B cell (primary cell): ENCODE measurements around the gene COL26A1. TPM values are rescaled to one million over a fixed set of nuclear protein-coding genes. Genes with fewer than 3 reads are reported as not detected.

ENCODE experiments used
- ATAC-seq: fragments of 200-7000 bp; cut with Tn5 transposase; one replicate; pipeline ENCODE4 v1.10.0; 2021; ENCODE audit warnings: low read depth, mild to moderate bottlenecking, moderate number of reproducible peaks, moderate library complexity
- CTCF ChIA-PET: fragments of 350-600 bp; sonication (Branson Sonifier 250); formaldehyde crosslinking; loops from one replicate; lab custom pipeline; 2021; ENCODE audit warnings: antibody characterized with exemption, inconsistent platforms; lab: Charles Lee
- POLR2A ChIA-PET: fragments of 350-600 bp; sonication (Branson Sonifier 250); formaldehyde crosslinking; loops from one replicate; lab custom pipeline; 2021; ENCODE audit warnings: antibody characterized with exemption; lab: Charles Lee
- DNase-seq: peaks from one replicate; pipeline ENCODE4 v3.0.0; 2013
- H2AFZ ChIP-seq: 2 replicates; pipeline ENCODE4 v1.6.1; 2012; ENCODE audit warnings: mild to moderate bottlenecking, low read depth, low read length; ENCODE audit not compliant: insufficient read depth, poor library complexity, severe bottlenecking
- H3K27ac ChIP-seq, 2 donors: 1 replicate in 1 of 2; 2 replicates in 1 of 2; pipeline ENCODE4 v1.5.1; 2012 to 2013; ENCODE audit warnings: low read length in 2 of 2, mild to moderate bottlenecking in 2 of 2, moderate library complexity in 1 of 2
- H3K27me3 ChIP-seq, 4 experiments: fragments of 200-600 bp in 1 of 4; sonication (generic) in 1 of 4; replicated peaks in 1 of 4; 1 replicate in 2 of 4; 2 replicates in 2 of 4; pipeline versions ENCODE4 v1.6.1 to v1.7.0; 2013 to 2016; ENCODE audit warnings: low read length in 3 of 4, mild to moderate bottlenecking in 2 of 4, mixed read lengths in 1 of 4, moderate library complexity in 1 of 4; ENCODE audit not compliant: insufficient read depth in 4 of 4, control insufficient read depth in 3 of 4; ENCODE audit errors: control extremely low read depth in 1 of 4
- H3K36me3 ChIP-seq, 2 experiments: replicated peaks in 1 of 2; 1 replicate in 1 of 2; 2 replicates in 1 of 2; pipeline versions ENCODE4 v1.6.1 to v1.7.1; 2013; ENCODE audit warnings: low read length in 1 of 2; ENCODE audit not compliant: insufficient read depth in 2 of 2, control insufficient read depth in 1 of 2; ENCODE audit errors: control extremely low read depth in 1 of 2, extremely low read depth in 1 of 2
- H3K4me1 ChIP-seq, 2 donors: fragments of 200-600 bp in 1 of 2; sonication (generic) in 1 of 2; 1 replicate in 1 of 2; 2 replicates in 1 of 2; pipeline versions ENCODE4 v1.5.1 to v1.6.1; 2013 to 2017; ENCODE audit warnings: low read length in 2 of 2; ENCODE audit not compliant: control insufficient read depth in 2 of 2, insufficient read depth in 2 of 2
- H3K4me2 ChIP-seq: replicated peaks from 2 replicates; pipeline ENCODE3; 2012; ENCODE audit warnings: mild to moderate bottlenecking, low read depth, low read length; ENCODE audit not compliant: poor library complexity, severe bottlenecking
- H3K4me3 ChIP-seq, 5 experiments: fragments of 200-600 bp in 1 of 5; sonication (generic) in 1 of 5; 1 replicate in 3 of 5; 2 replicates in 2 of 5; pipeline versions ENCODE4 v1.5.1 to v1.7.0; 2011 to 2016; ENCODE audit warnings: low read length in 4 of 5, mild to moderate bottlenecking in 4 of 5, low read depth in 2 of 5, control low read depth in 1 of 5, moderate library complexity in 1 of 5; ENCODE audit not compliant: insufficient read depth in 1 of 5; ENCODE audit errors: control extremely low read depth in 1 of 5, extremely low read depth in 1 of 5
- H3K79me2 ChIP-seq: fragments of 200-600 bp; sonication (generic); one replicate; pipeline ENCODE4 v1.6.0; 2016; ENCODE audit warnings: low read length; ENCODE audit not compliant: control insufficient read depth, insufficient read depth
- H3K9ac ChIP-seq: fragments of 200-600 bp; sonication (generic); 2 replicates; pipeline ENCODE4 v1.6.1; 2017; ENCODE audit warnings: mild to moderate bottlenecking, low read length, moderate library complexity
- H3K9me3 ChIP-seq, 3 donors: one replicate each; pipeline versions ENCODE4 v1.6.1 to v1.7.1; 2013; ENCODE audit warnings: low read length in 2 of 3; ENCODE audit not compliant: control insufficient read depth in 2 of 3, insufficient read depth in 1 of 3; ENCODE audit errors: control extremely low read depth in 1 of 3
- H4K20me1 ChIP-seq: 2 replicates; pipeline ENCODE4 v1.6.0; 2012; ENCODE audit warnings: mild to moderate bottlenecking, low read length; ENCODE audit not compliant: insufficient read depth, control insufficient read depth, poor library complexity, severe bottlenecking
- H3K27ac Mint-ChIP-seq: one replicate; pipeline ENCODE4 v1.8.0; 2021; ENCODE audit warnings: mixed read lengths
- H3K27me3 Mint-ChIP-seq: one replicate; pipeline ENCODE4 v1.8.0; 2021; ENCODE audit warnings: mixed read lengths
- H3K4me1 Mint-ChIP-seq: one replicate; pipeline ENCODE4 v1.8.0; 2021; ENCODE audit warnings: mixed read lengths
- H3K4me3 Mint-ChIP-seq: one replicate; pipeline ENCODE4 v1.8.0; 2021; ENCODE audit warnings: mixed read lengths
- H3K9me3 Mint-ChIP-seq: one replicate; pipeline ENCODE4 v1.8.0; 2022; ENCODE audit warnings: mixed read lengths; ENCODE audit not compliant: insufficient read depth
- EZH2 ChIP-seq: IDR thresholded peaks from 2 replicates; pipeline ENCODE4 v1.6.1; 2012; ENCODE audit warnings: borderline replicate concordance, low read depth, mild to moderate bottlenecking, moderate library complexity, low read length; ENCODE audit not compliant: insufficient read depth, poor library complexity, severe bottlenecking
- WGBS: methylation state at CpG from one replicate; pipeline ENCODE4 v1.1.5; 2013; ENCODE audit warnings: missing lambda C conversion rate; ENCODE audit not compliant: insufficient coverage; 5-methylcytosine and 5-hydroxymethylcytosine counted together
- intact Hi-C: fragments of 100-400 bp; cut with micrococcal nuclease; formaldehyde crosslinking; loops from one replicate; pipeline ENCODE4 v1.10.0; 2022
- polyA plus RNA-seq: library from polyadenylated mRNA; depleted of rRNA; stranded (reverse); fragments of >200 nt; gene quantifications from 2 replicates; pipeline ENCODE4 v1.2.3, GENCODE V29; 2012
- total RNA-seq, 2 donors: library from RNA; stranded (reverse); fragments of 120-200 nt in 1 of 2; gene quantifications; 1 replicate in 1 of 2; 2 replicates in 1 of 2; pipeline versions ENCODE4 v1.2.3 to v1.2.4, GENCODE V29; 2013 to 2022
- TF ChIP-seq, protein P1 (sequence below): fragments of 200-600 bp; IDR thresholded peaks from one replicate; pipeline ENCODE4 v1.8.0; 2022; ENCODE audit warnings: antibody characterized with exemption, mild to moderate bottlenecking

COL26A1 gene
- total and polyA plus RNA-seq, 2 donors (not counting 1 experiment from before 2014, with no cell fraction given) = not detected

DNA sequence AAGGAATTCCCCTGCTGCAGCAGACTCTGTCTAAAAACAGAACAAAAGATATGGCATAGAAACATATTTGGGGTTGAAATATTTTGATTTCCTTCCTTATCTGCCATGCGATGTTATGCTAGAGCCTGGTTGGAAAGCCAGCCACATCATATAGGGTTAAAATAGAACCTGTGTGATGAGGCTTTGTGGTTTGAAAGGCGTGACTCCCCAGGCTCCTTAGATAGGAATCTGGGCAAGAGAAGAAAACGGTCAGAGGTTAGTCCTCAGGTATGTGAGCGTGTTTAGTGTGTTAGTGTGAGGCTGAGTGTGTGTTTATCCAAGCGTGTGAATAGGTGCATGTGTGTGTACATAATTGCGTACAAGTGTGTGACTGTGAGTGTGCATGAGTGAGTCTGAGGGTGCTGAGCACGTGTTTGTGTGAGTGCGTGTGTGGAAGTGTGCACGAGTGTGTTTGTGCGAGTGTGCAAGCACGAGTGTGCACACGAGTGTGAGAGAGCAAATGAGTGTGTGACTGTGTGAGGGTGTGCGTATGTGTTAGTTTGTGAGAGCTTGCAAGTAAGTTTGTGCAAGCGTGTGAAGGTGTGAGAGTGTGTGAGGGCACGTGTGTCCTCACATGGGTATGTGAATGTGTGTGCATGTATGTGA is 79.9 kb downstream of the COL26A1 start:
- WGBS = 64% methylated on average over 15 of the region's 15 CpGs
- TF ChIP-seq EZH2 = no peak
- TF ChIP-seq, protein P1, sequence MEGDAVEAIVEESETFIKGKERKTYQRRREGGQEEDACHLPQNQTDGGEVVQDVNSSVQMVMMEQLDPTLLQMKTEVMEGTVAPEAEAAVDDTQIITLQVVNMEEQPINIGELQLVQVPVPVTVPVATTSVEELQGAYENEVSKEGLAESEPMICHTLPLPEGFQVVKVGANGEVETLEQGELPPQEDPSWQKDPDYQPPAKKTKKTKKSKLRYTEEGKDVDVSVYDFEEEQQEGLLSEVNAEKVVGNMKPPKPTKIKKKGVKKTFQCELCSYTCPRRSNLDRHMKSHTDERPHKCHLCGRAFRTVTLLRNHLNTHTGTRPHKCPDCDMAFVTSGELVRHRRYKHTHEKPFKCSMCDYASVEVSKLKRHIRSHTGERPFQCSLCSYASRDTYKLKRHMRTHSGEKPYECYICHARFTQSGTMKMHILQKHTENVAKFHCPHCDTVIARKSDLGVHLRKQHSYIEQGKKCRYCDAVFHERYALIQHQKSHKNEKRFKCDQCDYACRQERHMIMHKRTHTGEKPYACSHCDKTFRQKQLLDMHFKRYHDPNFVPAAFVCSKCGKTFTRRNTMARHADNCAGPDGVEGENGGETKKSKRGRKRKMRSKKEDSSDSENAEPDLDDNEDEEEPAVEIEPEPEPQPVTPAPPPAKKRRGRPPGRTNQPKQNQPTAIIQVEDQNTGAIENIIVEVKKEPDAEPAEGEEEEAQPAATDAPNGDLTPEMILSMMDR = no peak
- Mint-ChIP-seq H3K4me3 (no peak overlapping the region), H3K4me1 (no peaks in the 10 kb centered on the region), H3K27me3 (peaks cover 17% of the 10 kb centered on the region), H3K27ac (no peak overlapping the region), H3K9me3 (no peaks in the 10 kb centered on the region)
- H3K9ac ChIP-seq = no peak overlapping the region
- no peak overlapping the region for H3K4me2 ChIP-seq
- no peak overlapping the region for H3K27ac ChIP-seq
- H3K36me3 ChIP-seq = no peaks in the 10 kb centered on the region
- POLR2A ChIA-PET = no interaction called here
- ATAC-seq (no peak), DNase-seq (no peak)
- peaks cover 0 to 15% (median 0%) of the 10 kb centered on the region in 4 experiments for H3K27me3 ChIP-seq
- CTCF ChIA-PET = interaction anchor here (1.5 kb wide), 1 partner anchor 31 kb away, joined by 4 read pairs; no protein-coding TSS in a partner anchor
- H3K4me3 ChIP-seq = no peak overlapping the region
- intact Hi-C loops = no loop called here
- H3K9me3 ChIP-seq = no peaks in the 10 kb centered on the region
- H2AFZ ChIP-seq = no peak overlapping the region
- no peaks in the 10 kb centered on the region for H4K20me1 ChIP-seq
- no peaks in the 10 kb centered on the region for H3K4me1 ChIP-seq
- no peaks in the 10 kb centered on the region for H3K79me2 ChIP-seq

- TF ChIP-seq, protein P1 = no peak
- no peak for TF ChIP-seq EZH2
- H3K4me1 ChIP-seq = no peaks in the 10 kb centered on the region
- ATAC-seq (no peak), DNase-seq (no peak)
- no peaks in the 10 kb centered on the region for H3K79me2 ChIP-seq
- CTCF ChIA-PET = interaction anchor here (0.5 to 1.2 kb wide), 4 partner anchors 9 to 439 kb away, joined by 3 to 6 read pairs (median 4); no protein-coding TSS in a partner anchor
- Mint-ChIP-seq H3K4me1 (no peaks in the 10 kb centered on the region), H3K9me3 (no peaks in the 10 kb centered on the region), H3K27ac (no peak overlapping the region), H3K27me3 (peaks cover 14% of the 10 kb centered on the region), H3K4me3 (no peak overlapping the region)
- no peak overlapping the region for H3K9ac ChIP-seq
- no peaks in the 10 kb centered on the region for H4K20me1 ChIP-seq
- no peak overlapping the region for H3K4me2 ChIP-seq
- POLR2A ChIA-PET = no interaction called here
- no peak overlapping the region for H3K4me3 ChIP-seq
- H3K27ac ChIP-seq = no peak overlapping the region
- intact Hi-C loops = no loop called here
- no peaks in the 10 kb centered on the region for H3K9me3 ChIP-seq
- no peaks in the 10 kb centered on the region for H3K36me3 ChIP-seq
- 80% methylated on average over 4 of the region's 4 CpGs for WGBS
- no peak overlapping the region for H2AFZ ChIP-seq
- no peaks in the 10 kb centered on the region for H3K27me3 ChIP-seq
These were observed 87.4 kb downstream of the COL26A1 start for GRCh38 chr7:101450064-101450463.
